Activated T-helper 1 cell treated with anti-CD3 and anti-CD28 coated beads, Interleukin-2, amount 50 U/mL, for 16 hours (primary cell): Measurements from ENCODE around the gene REEP1.
"Not testable (repeated sequence)": the region's sequence is repeated elsewhere in the genome, so short reads cannot be mapped to it uniquely, and the experiment has no call there.

Source experiments
- DNase-seq, 2 donors: peaks; one replicate each; pipeline ENCODE4 v3.0.0-alpha.2; 2020; ENCODE audit warnings: low read depth in 1 of 2, low spot score in 1 of 2

Gene REEP1

DNA sequence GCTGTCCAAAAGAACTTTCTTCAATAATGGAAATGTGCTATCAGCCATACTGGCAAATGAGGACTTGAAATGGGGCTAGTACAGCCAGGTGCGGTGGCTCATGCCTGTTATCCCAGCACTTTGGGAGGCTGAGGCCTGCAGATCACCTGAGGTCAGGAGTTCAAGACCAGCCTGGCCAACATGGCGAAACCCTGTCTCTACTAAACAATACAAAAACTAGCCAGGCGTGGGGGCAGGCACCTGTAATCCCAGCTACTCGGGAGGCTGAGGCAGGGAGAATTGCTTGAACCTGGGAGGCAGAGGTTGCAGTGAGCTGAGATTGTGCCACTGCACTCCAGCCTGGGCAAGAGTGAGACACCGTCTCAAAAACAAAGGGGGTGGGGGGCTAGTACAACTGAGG, 92.6 kb downstream of the REEP1 start:
- not testable (repeated sequence) for DNase-seq

DNA sequence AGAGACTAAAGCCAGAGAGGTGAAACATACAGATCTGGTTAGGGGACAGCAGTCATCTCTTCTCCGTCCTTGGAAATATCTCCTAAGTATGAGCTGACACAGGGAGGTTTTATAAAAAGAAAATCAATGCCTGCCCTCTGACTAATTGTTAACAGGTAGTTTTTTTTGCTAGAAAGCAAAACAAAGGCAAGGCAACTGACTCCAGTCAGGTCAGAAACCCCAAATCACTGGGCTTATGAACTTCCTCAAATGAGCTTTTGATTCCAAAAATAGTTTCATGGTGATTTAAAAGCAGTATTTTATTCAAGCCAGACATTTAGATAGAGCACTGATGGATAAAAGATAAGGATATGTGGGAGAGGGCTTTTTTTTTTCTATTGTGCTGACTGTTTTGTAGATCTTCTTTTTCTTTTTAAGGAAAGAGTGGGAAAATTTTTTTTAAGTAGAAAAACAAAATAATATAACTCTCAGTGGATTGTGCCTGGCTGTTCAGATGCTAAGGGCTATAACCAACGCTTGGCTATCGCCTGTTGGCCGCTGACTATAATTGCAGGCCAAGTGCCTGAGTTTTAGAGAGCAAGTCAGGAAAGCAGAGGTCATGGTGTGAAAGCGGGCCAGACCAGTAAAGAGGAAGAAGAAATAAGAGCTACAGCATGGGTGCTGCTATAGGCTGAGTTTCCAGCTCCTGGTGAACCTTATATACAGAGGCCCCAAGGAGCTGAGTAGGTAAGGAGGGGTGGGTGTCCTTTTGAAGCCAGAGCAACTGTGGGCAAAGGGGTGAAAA, 93.3 kb downstream of the REEP1 start:
- no peak for DNase-seq

GRCh38 chr2:86243272-86243671, 94.2 kb downstream of the REEP1 start:
- DNase-seq: no peak

DNA sequence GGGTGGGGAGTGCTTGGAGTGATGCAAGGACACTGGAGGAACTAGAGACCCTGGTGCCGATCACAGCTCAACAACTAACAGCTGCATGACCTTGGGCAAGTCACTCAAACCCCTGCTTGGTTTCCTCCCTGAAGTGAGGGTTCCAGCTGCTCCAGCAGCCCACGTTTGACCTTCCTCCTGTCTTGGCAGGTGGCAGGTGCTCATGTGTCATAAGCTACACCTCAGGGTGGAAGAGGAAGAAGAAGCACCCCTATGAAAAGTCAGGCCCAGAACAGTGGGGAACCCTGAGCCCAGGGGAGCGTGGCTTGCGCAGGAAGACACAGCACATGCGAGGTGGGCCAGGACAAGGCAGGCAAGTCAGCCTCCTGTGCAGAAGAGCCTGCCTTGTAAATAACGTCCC, 95.8 kb downstream of the REEP1 start:
- DNase-seq: no peak

- DNase-seq: no peak
Observed at GRCh38 chr2:86240251-86240650, 97.2 kb downstream of the REEP1 start.

DNA sequence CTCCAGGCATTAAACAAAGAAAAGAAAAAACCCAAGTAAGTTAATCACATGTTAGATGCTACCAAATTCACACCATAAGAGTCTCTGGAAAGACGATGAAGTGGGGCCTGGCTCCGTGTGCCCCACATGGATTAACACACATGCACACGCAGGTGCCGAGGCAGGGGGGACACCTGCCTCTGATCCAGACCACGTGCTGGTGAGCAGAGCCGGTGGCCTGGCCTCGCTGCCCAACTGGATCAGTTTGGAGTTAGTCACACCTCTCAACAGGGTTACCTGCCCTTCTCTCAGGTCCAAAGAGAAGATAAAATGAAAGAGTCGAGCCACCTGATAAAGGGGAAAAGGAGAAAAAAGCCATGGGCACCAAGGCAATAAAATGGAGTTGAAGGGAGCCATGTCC, 97.7 kb downstream of the REEP1 start:
- DNase-seq: no peak

DNA sequence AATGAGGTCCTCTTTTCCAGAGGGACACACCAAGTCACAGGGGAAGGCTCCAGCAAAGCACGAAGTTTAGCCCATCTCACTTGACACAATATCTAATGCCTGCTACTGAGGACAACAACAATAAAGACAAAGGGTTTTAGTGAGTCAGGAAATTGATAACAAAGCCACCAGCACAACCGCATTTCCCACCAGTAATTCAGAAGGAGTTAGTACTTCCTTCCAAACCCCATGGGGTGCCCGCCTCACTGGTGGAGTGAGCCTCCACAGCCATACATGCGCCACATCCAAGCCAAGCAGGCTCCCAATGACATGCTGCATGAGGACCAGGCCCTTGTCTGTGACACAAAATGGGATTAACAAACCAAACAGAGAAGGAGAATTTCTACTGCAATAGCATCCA, 98.1 kb downstream of the REEP1 start:
- DNase-seq: no peak

- DNase-seq: peak in 1 of 2 donors; percentile 15
Observed at GRCh38 chr2:86238354-86238753, 99.1 kb downstream of the REEP1 start.

- no peak for DNase-seq
Observed at GRCh38 chr2:86237172-86237571, 100.3 kb downstream of the REEP1 start.

DNA sequence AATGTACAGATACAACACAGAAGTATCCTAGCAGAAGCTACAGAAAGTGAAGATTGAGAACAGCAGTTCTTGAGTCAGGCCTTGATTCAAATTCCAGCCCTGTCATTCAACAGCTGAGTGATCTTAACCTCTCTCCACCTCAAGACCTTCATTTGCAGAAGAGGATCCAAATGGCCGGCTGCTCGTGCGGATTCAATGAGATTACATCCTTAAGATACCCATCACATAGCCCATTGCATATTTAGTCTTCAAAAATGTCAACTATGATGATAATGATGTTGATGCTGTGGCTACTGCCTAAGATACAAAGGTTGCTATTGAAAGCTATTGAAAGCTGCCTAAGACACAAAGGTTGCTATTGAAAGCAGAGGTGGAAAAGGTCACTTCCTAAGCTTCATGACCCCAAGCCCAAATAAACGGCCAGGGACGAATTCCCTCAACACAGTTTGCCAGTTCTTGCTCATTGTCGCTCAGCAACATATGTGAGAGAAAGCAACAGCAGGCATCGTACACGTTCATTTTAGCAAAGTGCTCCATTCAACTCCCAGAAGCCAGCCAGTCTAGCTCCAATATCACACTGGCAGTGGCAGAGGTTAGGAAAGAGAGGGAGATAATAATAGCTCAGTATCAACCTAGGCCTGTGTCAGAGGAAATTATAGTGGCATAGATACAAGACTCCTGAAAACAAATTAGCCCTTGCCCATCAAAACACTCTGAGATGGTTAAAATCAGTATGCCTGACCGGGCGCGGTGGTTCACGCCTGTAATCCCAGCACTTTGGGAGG, 102.0 kb downstream of the REEP1 start:
- no peak for DNase-seq

DNA sequence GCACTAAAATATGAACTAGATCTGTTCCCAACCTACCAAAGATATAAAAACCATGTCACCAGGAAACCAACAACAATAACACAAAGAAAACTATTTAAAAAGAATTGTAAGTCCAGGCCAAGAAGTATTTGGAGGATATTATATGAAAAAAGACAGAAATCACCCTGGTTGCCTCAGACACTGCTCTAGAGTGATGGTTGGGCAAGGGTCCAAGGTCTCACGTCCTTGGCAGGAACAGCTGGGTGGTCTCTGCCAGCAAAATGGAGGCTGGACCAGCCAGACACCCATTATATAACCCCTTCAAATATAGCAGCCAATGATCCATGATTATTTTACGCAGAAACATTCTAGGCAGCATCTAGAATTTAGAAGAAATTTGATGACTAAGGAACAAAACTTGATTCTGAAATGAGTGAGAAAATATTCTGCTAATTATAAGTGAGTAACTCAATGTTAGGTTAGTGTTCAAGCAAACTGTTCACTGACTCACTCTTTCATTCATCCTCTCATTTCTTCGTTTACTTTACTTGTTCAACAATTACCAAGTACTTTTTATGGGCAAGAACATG, 102.8 kb downstream of the REEP1 start:
- no peak for DNase-seq

DNA sequence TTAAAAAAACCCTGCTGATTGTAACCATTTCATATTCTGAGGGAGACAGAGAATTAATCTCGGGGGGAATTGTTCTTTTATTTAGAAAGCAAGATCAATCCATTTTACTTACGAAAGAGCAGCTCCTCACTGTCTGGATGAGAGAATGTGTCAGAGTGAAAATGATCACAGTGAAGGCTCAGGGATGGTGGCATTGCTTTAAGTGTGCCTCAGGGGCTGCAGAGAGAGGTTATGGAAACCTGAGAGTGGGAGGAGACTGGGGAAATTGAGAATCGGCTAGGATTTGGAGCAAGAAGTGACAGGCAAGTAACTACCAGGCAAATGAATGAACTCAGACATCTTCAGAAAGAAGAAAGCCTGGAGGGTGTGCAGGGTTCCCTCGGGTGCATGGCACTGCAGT, 104.0 kb downstream of the REEP1 start:
- no peak for DNase-seq

DNA sequence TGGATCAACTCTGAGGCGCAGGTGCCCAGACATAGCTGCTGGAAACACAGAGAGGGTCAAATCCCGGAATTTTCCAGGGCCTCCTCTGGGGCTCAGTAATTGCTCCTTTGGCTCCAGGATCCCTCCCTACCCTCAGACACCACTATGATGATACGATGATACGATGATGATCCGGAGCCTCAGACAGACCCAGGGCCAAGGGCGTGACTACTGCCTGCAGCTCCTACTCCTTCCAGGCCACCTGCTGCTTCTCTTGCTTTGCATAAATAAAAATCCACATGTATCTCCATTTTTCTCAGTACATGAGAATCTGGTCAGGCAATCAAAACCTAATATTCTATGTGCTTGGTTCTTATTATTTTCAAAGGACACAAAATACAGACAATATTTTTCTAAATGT, 104.5 kb downstream of the REEP1 start:
- DNase-seq: no peak

GRCh38 chr2:86232373-86232784, 105.0 kb downstream of the REEP1 start:
- DNase-seq: no peak

DNA sequence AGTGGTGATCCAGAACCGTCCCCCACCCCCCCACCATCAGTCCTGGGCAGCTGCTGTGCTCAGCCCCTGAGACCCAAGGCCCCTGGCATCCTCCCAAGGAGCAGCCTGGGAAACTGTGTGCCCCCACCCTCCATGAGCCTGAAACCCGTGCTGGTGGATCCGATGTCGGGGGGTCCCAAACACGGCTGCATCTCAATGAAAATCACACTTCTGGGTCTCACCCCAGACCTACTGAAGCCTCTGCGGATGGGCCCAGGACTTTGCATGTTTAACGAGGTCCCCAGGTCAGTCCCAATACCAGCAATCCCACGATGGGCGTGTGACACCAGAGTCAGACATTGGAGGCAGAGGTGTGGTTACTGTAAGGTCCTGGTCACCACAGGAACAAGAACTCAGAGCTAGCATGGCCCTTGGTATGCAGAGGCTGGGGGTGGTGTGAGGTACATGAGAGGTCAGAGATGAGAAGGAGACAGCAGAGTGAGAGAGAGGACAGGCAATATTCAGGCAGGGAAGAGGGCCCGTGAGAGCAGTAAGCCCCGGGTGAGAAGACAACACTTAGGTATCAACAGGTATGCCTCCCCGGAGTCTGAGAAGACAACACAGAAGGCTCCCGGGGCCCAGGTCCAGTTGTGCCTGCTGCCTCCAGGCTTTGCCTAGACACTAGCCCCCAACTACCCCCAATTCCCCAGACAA, 105.6 kb downstream of the REEP1 start:
- DNase-seq: no peak

- DNase-seq: no peak
Observed at GRCh38 chr2:86230961-86231360, 106.5 kb downstream of the REEP1 start.

GRCh38 chr2:86229221-86229620, 108.2 kb downstream of the REEP1 start:
- no peak for DNase-seq

GRCh38 chr2:86228574-86228973, 108.9 kb downstream of the REEP1 start:
- not testable (repeated sequence) for DNase-seq

DNA sequence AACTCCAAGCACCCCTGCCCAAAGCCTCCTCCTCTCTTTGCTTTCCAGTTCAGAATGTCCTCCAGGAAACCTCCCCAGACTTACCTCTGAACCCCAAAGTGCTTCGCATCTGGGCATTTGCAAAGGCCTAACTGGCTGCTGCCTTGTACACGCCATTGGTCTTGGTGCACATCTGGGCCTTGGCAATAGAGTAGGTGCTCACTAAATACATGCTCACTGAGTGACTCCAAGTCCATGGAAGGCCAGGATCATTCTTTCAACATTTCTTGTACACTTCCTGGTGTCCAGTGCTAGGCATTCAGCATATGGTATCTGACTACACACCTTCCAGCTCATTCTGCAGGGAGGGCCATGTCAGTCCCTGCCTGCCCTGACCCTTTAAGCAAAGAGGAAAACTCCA, 109.7 kb downstream of the REEP1 start:
- no peak for DNase-seq

- DNase-seq: no peak
Observed at GRCh38 chr2:86226636-86227520, 110.5 kb downstream of the REEP1 start.

DNA sequence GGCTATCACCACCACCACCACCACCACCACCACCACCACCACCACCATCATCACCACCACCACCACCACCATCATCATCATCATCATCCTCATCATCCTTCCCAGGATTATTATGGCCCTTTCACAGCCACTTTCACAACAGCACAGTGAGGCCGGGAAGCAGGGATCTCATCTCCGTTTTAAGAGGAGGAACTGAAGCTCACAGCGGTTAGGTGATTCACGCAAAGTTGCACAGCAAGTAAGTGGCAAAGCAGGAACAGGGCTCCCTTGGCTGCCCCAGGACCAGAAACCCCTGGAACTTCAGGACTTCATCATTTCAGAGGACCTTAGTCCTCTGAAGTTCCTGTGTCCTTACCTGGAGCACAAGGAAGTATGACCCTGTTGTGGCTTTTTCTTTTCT, 111.4 kb downstream of the REEP1 start:
- DNase-seq: no peak
